GM20000 (cell line): ENCODE data around the gene WWC2.

Source experiments
- DNase-seq: peaks from one replicate; pipeline ENCODE4 v3.0.0; 2012; ENCODE audit warnings: low spot score
- CTCF ChIP-seq: IDR thresholded peaks from 2 replicates; pipeline ENCODE4 v1.5.1; 2012; ENCODE audit warnings: mild to moderate bottlenecking, control low read depth; ENCODE audit errors: extremely low read depth, missing control alignments

Gene WWC2

GRCh38 chr4:183333202-183333601 is 234.1 kb downstream of the WWC2 start:
- no peak for DNase-seq
- TF ChIP-seq CTCF: no peak

- no peak for TF ChIP-seq CTCF
- no peak for DNase-seq
Measured at GRCh38 chr4:183333983-183334382, 234.9 kb downstream of the WWC2 start.

GRCh38 chr4:183335369-183335940 is 236.4 kb downstream of the WWC2 start:
- DNase-seq: no peak
- no peak for TF ChIP-seq CTCF

GRCh38 chr4:183337349-183337748 is 238.3 kb downstream of the WWC2 start:
- no peak for DNase-seq
- TF ChIP-seq CTCF: no peak

GRCh38 chr4:183337833-183338232 is 238.8 kb downstream of the WWC2 start:
- DNase-seq: no peak
- no peak for TF ChIP-seq CTCF

- DNase-seq: no peak
- no peak for TF ChIP-seq CTCF
Measured at GRCh38 chr4:183342541-183343533, 243.8 kb downstream of the WWC2 start.

GRCh38 chr4:183343730-183344129 is 244.7 kb downstream of the WWC2 start:
- TF ChIP-seq CTCF: no peak

More at GRCh38 chr4:183343730-183344129, 244.7 kb downstream of the WWC2 start:
- DNase-seq: no peak
